Measurements from ENCODE around the gene RYR1. TPM values are rescaled to one million over a fixed set of nuclear protein-coding genes. Genes with fewer than 3 reads are reported as not detected.

The RYR1 gene
- total and polyA plus RNA-seq, 2 of the 13 experiments (the other 11 are each of a cell fraction or from before 2014, with no cell fraction given) = 0.03 TPM; not detected in 1

DNA sequence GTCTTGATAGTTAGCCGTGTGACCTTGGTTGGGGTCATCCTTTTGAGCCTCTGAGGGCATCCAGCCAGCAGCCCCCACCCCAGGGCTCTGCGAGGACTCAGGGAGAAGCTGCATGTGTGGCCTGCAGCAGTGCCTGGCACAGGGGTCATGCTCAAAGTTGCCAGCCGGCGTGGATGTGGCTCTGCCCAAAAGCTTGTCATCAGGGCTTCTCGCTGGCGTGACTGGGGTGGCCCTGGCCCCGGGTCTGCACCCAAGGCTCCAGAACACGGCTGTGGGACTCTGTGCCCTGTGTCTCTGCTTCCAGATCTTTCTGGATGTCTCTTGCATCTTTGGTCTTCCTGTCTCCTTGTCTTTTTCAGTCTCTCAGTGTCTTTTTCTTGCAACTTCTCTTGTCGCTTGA, 90.9 kb downstream of the RYR1 start (continued):
- no peak for TF ChIP-seq CREB1 (IDR thresholded peaks at IDR 0.05)
- no peak for TF ChIP-seq CREB1 (CRISPR knock-in tag; IDR thresholded peaks at IDR 0.05)
- TF ChIP-seq, protein P1, sequence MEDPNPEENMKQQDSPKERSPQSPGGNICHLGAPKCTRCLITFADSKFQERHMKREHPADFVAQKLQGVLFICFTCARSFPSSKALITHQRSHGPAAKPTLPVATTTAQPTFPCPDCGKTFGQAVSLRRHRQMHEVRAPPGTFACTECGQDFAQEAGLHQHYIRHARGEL (CRISPR knock-in tag; IDR thresholded peaks at IDR 0.05) = no peak
- no peak for TF ChIP-seq ZNF234 (CRISPR knock-in tag; conservative IDR thresholded peaks at IDR 0.05)
- TF ChIP-seq ZNF660 (CRISPR knock-in tag; IDR thresholded peaks at IDR 0.05; ENCODE audit: borderline replicate concordance, low read depth) = no peak
- TF ChIP-seq, protein P2, sequence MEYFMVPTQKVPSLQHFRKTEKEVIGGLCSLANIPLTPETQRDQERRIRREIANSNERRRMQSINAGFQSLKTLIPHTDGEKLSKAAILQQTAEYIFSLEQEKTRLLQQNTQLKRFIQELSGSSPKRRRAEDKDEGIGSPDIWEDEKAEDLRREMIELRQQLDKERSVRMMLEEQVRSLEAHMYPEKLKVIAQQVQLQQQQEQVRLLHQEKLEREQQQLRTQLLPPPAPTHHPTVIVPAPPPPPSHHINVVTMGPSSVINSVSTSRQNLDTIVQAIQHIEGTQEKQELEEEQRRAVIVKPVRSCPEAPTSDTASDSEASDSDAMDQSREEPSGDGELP (IDR thresholded peaks at IDR 0.05; ENCODE audit: borderline replicate concordance, low read depth) = no peak
- TF ChIP-seq, protein P3, sequence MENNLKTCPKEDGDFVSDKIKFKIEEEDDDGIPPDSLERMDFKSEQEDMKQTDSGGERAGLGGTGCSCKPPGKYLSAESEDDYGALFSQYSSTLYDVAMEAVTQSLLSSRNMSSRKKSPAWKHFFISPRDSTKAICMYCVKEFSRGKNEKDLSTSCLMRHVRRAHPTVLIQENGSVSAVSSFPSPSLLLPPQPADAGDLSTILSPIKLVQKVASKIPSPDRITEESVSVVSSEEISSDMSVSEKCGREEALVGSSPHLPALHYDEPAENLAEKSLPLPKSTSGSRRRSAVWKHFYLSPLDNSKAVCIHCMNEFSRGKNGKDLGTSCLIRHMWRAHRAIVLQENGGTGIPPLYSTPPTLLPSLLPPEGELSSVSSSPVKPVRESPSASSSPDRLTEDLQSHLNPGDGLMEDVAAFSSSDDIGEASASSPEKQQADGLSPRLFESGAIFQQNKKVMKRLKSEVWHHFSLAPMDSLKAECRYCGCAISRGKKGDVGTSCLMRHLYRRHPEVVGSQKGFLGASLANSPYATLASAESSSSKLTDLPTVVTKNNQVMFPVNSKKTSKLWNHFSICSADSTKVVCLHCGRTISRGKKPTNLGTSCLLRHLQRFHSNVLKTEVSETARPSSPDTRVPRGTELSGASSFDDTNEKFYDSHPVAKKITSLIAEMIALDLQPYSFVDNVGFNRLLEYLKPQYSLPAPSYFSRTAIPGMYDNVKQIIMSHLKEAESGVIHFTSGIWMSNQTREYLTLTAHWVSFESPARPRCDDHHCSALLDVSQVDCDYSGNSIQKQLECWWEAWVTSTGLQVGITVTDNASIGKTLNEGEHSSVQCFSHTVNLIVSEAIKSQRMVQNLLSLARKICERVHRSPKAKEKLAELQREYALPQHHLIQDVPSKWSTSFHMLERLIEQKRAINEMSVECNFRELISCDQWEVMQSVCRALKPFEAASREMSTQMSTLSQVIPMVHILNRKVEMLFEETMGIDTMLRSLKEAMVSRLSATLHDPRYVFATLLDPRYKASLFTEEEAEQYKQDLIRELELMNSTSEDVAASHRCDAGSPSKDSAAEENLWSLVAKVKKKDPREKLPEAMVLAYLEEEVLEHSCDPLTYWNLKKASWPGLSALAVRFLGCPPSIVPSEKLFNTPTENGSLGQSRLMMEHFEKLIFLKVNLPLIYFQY (CRISPR knock-in tag; IDR thresholded peaks at IDR 0.05; ENCODE audit: borderline replicate concordance) = no peak
- TF ChIP-seq, protein P4, sequence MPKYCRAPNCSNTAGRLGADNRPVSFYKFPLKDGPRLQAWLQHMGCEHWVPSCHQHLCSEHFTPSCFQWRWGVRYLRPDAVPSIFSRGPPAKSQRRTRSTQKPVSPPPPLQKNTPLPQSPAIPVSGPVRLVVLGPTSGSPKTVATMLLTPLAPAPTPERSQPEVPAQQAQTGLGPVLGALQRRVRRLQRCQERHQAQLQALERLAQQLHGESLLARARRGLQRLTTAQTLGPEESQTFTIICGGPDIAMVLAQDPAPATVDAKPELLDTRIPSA (CRISPR knock-in tag; IDR thresholded peaks at IDR 0.05; ENCODE audit: borderline replicate concordance) = no peak
- TF ChIP-seq SRSF1 (optimal IDR thresholded peaks at IDR 0.05; ENCODE audit: low read depth, low read length) = no peak
- no peak for TF ChIP-seq PAXIP1 (CRISPR knock-in tag; conservative IDR thresholded peaks at IDR 0.05)
- no peak for TF ChIP-seq AKAP8 (CRISPR knock-in tag; IDR thresholded peaks at IDR 0.05)
